ENCODE results near the gene KCTD11.
A peak's percentile ranks its signal among the peaks of the same experiment; 100 is the strongest.

KCTD11 gene

DNA sequence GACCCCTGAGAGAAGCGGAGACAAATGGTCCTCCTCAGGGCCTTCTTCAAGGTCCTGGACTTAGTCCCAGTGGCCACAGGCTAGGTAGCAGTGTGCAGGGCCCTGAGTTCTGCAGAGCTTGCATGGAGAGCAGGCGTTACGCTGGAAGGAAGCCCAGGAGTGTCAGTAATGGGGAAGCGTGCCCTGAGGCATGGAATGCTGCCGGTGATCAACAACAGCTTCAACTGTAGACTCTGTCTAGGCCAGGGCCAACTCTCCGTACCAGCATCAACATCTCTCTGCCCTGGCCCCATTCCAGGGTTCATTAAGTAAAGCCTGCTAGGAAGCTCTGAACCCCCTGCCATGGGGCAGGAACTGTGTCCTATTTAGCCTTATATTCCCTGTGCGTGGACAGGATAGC is 28.4 kb downstream of the KCTD11 start:
- DNase-seq (ENCODE audit: low spot score), result no peak

DNA sequence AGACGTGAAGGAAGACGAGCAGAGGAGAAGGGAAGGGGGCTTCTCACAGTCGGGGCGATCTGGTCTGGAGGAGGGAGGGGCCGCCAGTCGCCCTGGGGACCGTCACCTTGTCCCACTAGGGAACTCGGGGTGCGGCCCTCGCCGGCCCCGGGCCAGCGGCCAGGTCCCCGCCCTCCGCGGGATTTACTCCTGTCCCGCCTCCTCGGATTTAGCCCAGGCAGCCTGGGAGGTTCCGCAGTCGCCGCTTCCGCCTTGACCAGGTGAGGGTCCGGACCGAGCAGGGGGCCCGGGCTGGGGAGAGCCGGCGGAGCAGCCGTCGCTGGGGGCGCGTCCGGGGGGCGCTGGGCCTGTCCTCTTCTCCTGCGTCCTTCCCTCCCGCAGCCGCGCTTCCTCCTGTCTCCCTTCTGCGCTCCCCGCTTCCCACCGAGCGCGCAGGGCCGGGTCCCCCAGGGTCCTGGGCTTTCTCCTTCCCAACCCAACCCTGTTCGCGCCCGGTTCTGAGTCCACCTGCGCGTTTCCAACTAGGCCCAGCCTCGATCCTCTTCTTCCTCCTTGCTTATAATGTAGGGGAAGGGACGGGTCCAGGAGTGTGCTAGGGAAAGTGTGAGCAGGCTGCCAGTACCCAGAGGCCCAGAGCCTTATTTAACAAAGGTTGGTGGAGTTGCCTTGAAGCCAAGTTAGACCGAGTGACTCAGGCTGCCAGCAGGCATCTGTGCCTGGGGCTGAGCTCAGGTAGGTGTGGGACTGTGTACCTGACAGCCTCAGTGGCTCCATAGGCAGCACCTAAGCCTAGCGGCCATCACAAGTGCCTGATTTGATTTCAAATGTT is 29.1 kb downstream of the KCTD11 start, which contains the start of gene TNK1:
Gene TNK1 (plus strand): TSS at position 235 of the 829 bp plus-strand sequence. CDS start 1,838 bp downstream, outside the sequence.
- DNase-seq (ENCODE audit: low spot score), result peak; percentile 81

DNA sequence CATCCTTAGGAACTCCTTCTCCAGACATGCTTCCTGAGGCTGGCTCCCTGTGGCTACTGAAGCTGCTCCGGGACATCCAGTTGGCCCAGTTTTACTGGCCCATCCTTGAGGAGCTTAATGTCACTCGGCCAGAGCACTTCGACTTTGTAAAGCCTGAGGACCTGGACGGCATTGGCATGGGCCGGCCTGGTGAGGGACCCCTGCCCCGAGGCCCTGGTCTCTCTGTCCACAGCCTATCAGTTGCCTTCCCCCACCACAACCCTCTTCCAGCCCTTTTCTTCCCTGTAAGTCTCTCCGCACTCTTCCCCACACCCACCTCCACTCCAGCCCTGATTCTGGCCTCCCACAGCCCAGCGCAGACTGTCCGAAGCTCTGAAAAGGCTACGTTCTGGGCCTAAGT is 30.9 kb downstream of the KCTD11 start:
- DNase-seq (ENCODE audit: low spot score), result no peak

DNA sequence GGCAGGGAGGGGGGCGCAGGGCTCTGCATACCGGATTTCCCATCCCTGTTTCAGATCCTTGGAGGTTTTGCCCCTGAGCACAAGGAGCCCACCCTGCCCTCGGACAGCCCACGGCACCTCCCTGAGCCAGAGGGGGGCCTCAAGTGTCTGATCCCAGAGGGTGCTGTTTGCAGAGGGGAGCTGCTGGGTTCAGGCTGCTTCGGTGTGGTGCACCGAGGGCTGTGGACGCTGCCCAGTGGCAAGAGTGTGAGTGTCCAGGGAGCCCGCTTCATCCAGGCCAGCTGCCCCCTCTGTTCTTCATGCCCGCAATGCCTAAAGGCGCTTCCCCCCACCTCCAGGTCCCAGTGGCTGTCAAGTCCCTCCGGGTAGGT is 31.4 kb downstream of the KCTD11 start:
- DNase-seq (ENCODE audit: low spot score), result no peak

DNA sequence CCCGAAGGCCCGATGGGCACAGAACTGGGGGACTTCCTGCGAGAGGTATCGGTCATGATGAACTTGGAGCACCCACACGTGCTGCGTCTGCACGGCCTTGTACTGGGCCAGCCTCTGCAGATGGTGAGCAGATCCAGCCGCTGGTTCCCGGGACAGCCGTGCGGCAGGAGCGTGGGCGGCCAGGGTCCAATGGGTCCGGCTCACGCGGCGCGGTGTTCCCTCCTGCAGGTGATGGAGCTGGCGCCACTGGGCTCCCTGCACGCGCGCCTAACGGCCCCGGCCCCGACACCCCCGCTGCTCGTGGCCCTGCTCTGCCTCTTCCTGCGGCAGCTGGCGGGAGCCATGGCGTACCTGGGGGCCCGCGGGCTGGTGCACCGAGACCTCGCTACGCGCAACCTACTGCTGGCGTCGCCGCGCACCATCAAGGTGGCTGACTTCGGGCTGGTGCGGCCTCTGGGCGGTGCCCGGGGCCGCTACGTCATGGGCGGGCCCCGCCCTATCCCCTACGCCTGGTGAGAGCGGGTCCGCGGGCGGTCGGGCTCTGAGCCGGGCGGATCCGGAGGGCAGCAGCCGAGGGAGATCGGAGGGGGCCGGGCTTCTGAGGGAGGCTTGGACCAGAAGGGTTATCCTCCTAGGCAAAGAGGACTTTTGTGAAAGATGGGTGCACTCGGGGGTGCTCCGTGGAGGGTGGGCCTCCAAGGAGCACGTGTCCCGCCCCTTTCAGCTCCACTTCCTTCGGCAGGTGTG is 32.0 kb downstream of the KCTD11 start:
- no peak for DNase-seq (ENCODE audit: low spot score)

DNA sequence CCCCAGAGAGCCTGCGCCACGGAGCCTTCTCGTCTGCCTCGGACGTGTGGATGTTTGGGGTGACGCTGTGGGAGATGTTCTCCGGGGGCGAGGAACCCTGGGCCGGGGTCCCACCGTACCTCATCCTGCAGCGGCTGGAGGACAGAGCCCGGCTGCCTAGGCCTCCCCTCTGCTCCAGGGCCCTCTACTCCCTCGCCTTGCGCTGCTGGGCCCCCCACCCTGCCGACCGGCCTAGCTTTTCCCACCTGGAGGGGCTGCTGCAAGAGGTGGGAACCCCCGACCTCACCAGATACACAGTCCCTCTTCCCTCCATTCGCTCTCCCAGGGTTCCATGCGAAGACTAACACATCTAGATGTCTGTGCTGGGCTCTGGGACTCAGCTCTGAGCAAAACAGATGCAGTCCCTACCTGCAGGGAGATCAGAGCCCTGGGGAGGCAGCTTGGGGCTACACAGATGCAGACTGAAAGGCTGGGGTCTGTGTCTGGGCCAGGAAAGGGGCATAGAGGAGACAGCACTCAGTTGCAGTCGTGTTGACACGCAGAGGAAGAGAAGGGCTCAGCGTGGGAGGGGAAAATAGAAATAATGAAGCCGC is 32.6 kb downstream of the KCTD11 start:
- DNase-seq (ENCODE audit: low spot score), result no peak

DNA sequence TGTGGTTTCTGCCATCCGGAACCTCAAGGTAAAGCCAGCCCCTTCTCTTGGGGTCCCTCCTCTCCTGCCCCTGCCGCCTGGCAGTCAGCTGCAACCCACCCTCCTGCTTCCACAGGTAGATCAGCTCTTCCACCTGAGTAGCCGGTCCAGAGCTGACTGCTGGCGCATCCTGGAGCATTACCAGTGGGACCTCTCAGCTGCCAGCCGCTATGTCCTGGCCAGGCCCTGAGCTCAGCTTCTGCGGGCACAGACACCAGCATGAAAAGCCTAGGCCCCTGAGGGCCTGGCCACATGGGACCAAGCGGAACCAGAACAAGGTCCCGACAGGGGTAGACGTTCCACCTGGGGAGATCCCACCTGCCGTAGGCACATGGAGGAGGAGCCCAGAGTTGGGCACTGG is 36.9 kb downstream of the KCTD11 start:
- DNase-seq (ENCODE audit: low spot score), result no peak

DNA sequence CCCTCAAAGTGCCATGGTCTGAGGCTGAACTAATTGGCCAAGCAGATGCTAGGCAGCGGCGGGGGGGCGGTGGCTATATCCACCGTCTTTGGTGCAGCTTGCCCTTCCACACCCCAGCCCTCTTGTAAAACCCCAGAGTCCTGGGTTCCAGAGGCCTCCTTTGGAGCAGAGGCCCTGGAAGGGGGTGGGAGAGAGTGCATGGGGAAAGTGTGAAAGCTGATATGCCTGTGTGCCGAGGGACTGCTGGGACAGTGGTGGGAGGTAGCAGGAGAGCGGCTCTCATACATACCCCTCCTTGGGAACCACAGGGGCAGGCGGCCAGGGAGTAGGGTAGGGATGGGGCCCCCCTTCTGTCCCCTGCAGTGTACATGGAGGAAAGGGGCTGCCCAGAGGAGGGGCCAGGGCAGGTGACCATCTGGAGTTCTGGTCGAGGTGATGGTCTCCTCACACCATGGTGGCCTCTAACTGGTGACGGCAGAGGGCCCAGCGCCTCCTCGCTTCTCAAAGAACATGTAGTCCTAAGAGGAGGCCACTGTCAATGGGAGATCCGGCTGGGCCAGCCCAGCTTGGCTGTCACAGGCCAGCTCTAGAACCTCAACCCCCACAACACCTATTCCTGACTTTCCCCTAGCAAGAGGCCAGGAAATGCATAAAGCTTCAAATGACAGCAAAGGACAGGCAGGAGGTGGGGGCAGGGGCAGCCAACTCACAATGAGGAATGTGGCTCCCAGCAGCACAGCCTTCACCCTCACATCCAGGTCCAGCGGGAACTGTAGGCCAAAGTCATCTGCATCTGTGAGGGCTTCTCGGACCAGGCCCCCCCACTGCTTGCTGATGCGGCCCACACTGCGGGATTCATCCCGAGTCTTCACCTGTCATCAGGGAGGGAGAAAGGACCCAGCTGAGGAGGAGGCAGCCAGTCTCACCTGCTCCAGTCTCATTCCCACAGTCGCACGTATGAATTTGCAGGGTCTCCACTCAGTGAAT is 38.3 kb downstream of the KCTD11 start:
- no peak for DNase-seq (ENCODE audit: low spot score)

DNA sequence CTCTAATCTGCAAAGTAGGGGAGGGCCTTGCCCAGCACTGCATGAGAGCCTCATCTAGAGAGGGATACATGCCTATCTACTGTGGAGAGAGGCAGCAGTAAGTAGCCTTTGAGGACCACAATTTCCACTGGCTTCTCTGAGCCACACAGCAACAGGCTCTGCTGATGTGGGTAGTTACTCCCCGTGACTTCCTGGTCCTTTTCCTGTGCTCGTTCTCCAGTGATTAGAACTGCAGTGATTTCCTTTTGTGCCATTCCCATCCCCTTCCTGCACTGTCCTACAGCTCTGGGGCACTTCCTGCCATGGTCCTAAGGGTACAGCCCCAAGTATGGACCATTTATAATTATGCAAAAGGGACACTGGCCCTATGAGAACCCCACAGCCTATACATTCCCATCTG is 39.3 kb downstream of the KCTD11 start:
- DNase-seq (ENCODE audit: low spot score), result no peak

DNA sequence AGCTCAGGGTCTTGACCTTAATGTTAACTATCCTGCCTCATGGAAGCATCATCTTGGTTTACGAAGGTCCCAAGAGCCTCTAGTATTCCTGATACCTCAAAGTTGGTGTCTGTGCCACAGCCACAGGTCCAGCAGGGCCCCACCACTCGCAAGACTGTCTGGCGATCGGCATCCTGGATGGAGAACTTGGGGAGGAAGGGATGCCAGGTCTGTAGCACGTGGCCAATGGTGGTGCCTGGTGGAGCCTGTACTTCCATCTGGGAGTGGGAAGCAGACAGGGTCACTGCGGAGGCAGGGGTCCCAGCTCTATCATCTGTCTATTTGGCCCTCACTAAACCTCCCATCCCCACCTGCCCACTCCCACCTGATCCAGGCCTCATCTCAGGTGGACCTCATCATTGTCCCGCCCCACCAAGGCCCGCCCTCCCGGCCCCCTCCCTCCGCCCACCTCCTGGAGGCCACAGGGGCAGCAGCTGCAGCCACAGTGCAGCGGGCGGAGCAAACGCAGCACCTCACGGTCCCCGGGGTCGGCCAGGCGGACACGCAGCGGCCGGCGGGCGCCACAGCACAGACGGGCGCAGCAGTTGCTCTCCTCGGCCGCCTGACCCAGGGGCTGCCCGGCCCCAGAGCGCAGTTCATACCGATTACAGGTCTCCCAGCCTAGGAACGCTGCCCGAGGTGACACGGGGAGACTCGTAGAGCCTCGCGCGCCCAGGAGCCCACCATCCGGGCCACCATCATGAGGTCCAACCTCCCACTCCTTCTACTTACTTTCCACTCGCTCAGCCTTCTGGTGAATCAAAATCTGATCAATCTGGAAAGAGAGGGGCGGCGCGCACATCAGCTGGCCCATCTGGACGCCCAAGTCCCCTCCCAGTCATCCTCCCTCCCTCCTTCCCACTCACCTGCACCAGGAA is 41.0 kb downstream of the KCTD11 start:
- no peak for DNase-seq (ENCODE audit: low spot score)

DNA sequence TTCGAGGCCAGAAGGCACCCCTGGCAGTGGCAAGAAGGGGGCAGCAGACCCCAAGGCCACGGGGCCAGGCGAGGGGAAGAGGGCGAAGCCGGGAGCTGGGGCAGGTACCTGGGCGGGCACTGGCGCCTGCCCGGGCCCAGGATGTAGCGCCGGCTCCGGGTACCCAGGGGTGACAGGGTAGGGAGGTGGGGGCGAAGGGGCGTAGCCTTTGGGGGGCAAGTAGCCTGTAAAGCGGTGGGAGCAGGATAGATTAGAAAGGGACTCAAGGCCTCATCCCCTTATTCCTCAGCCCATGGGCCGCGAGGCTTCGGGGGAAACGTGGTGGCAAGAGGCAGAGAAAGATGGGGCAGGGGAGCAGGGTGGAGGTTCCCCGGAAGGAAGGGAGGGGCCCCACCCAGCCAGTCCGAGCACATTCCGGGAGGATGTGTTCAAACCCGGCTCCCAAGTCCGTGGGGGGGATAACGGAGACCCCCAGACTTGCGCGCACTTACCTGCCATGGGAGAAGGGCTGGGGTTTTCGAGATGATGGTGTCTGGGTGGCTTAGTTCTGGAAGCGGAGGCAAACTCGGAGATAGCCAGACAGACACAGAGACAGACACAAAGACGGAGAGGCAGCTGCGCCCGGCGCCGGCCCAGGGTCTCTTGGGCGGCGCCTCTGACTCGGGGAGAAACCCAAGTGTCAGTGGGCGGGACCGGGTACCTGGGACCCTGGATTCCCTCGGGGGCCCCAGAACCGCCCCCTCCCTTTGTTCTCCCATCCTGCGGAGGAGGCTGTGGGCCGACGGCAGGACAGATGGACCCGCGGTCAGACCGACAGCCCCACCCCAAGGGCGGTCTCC is 41.9 kb downstream of the KCTD11 start:
- DNase-seq (ENCODE audit: low spot score), result peak; percentile 17

DNA sequence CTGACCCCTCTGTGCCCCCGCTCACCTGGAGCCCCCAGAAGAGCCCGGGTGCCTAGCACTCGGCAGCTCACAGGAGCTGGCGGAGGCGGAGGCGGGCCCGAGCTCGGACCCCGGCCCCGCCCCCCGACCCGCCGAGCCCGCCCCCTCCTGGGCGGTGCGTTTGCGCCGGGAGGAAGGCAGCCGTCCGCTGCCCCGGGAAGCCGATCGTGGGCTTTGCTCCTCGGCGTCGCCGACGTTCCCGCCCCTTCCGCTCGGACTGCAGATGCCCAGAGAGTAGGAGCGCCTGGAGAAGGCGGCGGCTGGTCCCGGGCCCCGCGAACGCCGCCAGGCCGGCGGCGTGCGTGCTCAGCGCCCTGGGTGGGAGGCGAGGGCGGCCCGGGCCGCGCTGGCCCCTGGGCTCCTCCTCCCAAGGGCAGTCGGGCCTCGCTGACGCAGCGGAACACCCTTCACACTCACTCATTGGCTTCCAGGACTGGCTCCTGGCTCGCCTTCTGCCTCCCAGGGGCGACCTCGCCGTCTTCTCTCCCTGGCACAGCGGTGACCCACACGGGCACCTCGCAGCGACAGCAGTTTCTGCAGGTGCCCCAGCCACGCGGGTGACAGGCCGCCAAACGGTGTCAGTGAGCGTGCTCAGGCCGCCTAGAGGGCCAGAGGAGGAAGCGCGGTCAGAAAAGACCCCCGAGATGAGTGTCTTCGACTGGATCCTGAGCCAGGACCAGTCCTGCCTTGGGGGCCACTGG is 42.7 kb downstream of the KCTD11 start, which contains the start of gene PLSCR3:
Gene PLSCR3 (minus strand): TSS at position 74 of the 740 bp plus-strand sequence. CDS start 415 bp downstream, outside the sequence.
- peak; percentile 88 for DNase-seq (ENCODE audit: low spot score)

DNA sequence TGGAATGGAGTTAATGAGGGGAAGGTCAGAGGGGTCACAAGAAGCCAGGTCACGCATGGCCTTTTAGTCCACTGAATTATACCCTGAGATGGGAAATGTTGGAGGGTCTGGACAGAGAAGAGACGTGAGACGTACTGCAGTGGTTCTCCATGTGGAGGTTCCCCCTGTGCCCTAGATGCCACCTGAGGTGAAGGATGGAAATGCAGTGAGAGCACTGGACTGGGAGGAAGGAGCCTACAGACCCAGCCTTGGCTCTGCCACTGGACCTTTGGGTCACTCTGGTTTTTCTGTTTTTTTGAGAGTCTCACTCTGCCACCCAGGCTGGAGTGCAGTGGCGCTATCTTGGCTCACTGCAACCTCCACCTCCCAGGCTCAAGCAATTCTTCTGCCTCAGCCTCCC is 44.2 kb downstream of the KCTD11 start:
- no peak for DNase-seq (ENCODE audit: low spot score)

DNA sequence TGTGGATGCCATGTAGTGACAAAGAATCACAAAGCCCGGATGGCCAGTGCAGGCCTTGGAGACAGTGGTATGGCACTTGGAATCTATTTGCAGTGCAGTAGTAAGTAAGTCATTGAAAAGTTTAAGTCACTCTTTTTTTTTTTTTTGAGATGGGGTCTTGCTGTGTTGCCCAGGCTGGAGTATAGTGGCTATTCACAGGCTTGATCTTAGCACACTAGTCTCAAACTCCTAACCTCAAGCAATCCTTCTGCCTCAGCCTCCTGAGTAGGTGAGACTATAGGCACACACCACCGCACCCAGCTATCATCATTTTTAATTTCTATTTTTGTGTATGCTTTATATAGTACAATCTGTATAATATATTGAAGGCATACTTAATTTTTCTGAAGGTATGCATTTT is 46.6 kb downstream of the KCTD11 start:
- DNase-seq (ENCODE audit: low spot score), result no peak

DNA sequence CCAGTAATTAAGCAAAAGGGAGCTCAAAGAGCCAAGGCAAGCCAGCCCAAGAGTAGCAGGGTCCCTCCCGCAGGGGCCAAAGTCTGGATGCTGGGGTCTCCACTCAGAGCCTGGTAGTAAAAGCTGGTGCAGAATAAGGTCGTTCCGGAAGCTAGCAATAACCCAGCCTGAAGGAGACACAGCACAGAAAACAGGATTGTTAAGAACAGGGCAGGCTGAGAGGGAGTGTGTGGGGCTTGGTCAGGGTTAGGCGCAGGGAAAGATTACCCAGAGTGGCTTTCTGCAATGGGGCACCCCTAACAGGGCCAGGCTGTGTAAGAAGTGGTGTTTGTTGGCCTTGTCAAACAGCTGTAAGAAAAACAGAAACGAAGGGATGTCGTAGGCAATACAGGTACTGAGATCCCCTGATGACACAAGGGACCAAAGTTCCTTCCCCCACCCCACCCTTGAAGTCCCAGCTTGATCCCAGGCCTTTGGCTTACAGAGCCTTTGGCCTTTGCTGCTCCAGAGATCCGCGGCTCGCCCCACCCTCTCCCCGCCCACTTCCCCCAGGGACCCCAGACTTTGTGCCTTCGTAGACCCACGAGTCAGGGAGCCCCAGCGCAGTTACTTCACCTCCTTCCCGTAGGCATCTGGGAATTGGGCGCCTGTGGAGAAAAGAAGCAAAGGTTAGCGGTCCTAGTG is 51.2 kb downstream of the KCTD11 start:
- DNase-seq (ENCODE audit: low spot score), result peak; percentile 26

DNA sequence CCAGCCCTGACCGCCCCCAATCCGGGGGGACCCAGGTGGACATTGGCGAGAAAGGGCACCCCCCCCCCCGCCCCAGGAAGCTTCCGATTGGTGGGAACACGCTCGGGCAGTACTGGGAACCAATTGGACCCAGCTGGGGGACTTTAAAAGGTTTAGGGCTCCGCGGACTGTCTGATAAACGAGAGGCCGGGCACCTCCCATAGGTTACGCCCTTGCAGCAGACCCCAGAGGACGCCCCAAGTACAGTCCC is 51.7 kb downstream of the KCTD11 start:
- DNase-seq (ENCODE audit: low spot score), result peak; percentile 58

DNA sequence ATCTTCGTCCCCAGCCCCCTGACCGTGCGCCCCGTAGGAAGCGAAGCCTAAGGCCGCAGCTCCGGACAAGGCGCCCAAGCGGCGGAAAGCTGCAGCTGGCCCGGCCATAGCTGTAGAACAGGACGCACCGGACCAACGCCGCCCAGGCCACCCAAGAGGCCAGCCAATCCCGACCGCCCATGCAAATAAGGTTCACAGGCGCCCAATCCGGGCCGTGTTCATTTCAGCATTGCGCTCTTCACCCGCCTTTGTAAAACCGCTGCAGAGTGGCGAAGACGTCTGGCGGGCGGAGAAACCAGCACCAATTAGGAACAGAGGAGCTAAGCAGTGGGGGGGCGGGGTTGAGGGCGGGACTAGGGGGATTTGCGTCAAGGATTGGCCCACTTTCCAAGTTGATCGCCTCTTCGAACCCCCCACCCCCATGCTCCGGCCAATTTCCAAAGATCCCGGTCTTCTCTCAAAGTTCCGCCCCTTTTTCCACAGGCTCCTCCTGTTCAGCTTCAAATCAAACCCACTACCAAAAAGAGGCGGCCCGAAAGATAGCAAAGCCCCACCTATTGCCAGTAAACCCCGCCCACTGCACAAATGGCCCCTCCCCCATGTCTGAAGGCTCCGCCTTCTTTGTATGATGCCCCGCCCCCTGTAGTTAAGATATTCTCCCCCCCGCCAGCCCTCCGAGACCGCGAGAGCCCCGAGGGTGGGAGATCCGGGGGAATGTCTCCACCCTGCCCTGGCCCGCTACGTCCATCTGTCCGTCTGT is 52.2 kb downstream of the KCTD11 start, which contains the start of gene TMEM256:
Gene TMEM256 (minus strand): TSS at position 121 of the 760 bp plus-strand sequence. CDS start 13 bp downstream, at position 108.
- DNase-seq (ENCODE audit: low spot score), result peak; percentile 99
